HG03558 (cell line): ENCODE results near the gene GRK2.
"Not testable (repeated sequence)": the region's sequence is repeated elsewhere in the genome, so short reads cannot be mapped to it uniquely, and the experiment has no call there.

Experiments
- ATAC-seq: cut with Tn5 transposase; IDR thresholded peaks from one replicate; pipeline ENCODE4 v1.9.1; 2021; ENCODE audit warnings: moderate number of reproducible peaks; ENCODE audit not compliant: unreplicated experiment; ENCODE audit errors: extremely low read depth

Gene GRK2

GRCh38 chr11:67310246-67311050, 44.2 kb downstream of the GRK2 start:
- no peak for ATAC-seq

DNA sequence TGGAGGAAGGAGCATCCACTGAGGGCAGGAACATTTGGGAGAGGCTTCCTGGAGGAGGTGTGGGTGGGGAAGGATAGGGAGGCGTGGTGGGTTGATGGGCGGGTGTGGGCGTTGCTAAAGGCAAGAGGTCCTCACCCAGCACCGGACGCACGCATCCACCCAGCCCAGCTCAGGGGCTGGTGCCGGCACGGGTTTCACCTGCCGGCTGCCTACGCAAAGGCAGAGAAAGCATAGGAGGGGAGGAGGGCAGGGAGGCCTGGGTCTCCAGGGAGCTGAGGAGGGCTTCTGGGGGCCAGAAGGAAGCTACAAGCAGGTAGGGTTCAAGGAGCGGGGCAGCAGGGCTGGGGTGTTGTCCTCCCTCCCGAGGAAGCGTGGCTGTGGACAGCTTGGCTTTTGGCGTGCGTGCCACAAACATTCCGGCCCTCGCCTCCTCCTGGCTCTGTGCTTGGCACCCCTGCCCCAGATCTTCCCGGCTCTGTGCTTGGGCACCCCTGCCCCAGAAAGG, 44.8 kb downstream of the GRK2 start:
- no peak for ATAC-seq

- no peak for ATAC-seq
Observed at GRCh38 chr11:67311556-67312082, 45.3 kb downstream of the GRK2 start.

DNA sequence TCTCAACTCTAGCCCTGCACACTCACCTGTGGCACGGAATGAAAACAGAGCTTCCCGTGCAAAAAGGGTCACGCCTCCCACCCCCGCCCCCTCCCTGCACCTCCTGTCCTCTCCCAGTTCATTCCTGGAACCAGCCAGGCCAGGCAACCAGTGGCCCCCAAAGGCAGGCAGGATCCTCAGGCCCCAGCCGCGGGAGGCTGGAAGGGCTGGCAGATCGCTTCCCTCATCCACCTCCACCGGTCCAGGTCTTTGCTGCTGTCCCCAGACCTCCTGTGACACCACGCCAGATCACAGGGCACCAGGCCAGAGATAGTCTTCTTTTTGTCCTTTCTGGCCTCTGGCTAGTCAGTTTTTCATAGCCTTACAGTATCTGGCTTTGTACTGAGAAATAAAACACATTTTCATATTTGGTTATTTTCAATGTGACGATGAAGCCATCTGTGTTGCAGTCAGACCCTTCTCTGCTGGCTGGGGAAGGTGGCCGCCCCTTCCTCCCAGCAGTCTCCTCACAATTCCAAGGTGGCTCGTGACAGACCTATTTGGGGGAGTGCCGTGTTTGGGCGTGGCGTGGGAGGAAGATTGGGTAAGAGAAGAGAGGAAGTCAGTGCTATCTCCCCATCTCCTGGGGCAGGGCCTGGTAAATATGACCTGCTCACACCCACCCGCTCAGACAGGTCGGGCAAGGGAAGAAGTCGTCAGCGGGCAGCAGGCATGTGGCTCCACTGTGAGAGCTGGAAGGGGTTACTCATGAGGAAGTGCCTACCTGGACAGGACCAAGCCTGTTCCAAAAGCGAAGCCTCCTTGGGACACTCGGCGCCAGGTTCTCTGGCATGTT, 46.1 kb downstream of the GRK2 start:
- ATAC-seq, result no peak

GRCh38 chr11:67313125-67313890, 47.0 kb downstream of the GRK2 start:
- no peak for ATAC-seq

DNA sequence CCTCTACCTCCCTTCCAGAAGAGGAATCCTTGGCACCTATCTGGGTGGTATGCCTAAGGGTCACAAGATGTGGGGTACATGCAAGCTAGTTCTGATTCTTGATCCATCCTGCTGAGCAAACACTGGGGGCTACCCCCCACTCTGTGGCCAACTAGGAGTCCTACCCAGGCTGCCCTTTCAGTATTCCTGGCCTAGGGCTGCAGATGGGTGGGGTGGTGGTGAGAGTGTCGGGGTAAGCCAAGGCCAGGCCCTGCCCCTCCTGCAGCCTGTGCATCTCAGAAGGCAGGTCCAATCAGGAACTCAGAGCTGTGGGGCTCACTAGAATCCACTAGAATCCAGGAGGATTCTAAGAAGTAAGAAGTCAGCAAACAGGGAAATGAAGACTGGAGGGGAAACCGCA, 47.9 kb downstream of the GRK2 start:
- no peak for ATAC-seq

DNA sequence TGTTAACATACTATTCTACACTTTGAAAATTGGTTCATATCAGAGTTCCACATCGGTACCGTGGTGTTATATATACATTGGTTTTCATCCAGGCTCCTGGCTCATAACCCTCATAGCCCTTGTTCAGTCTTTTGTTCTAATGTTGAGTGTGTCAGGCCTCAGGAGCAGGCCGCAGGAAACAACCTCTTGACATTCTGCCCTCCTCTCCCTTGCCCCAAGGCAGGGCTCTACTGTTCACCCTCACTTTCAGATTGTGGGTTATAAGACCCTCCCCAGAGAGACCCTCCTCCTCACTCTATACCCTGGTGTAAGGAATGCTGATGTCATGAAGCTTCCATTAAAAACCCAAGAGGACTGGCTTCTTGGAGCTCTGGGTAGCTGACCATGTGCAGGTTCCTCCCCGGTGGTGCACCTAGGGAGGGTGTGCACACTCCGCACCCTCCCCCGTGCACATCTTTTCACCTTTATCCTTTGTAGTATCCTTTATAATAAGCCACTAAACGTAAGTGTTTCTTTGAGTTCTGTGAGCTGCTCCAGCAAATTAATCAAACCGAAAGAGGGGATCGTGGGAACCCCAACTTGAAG, 49.1 kb downstream of the GRK2 start:
- ATAC-seq, result no peak

DNA sequence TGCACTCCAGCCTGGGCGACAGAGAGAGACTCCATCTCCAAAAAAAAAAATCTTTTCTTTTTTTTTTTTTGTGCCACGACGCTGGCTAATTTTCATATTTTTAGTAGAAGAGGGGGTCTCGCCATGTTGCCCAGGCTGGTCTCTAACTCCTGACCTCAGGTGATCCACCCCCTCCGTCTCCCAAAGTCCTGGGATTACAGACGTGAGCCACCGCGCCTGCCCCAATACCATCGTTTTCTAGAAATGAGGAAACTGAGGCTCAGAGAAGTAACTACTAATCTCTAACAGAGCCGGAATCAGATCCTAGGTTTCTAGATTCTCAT, 50.6 kb downstream of the GRK2 start:
- ATAC-seq, result no peak

DNA sequence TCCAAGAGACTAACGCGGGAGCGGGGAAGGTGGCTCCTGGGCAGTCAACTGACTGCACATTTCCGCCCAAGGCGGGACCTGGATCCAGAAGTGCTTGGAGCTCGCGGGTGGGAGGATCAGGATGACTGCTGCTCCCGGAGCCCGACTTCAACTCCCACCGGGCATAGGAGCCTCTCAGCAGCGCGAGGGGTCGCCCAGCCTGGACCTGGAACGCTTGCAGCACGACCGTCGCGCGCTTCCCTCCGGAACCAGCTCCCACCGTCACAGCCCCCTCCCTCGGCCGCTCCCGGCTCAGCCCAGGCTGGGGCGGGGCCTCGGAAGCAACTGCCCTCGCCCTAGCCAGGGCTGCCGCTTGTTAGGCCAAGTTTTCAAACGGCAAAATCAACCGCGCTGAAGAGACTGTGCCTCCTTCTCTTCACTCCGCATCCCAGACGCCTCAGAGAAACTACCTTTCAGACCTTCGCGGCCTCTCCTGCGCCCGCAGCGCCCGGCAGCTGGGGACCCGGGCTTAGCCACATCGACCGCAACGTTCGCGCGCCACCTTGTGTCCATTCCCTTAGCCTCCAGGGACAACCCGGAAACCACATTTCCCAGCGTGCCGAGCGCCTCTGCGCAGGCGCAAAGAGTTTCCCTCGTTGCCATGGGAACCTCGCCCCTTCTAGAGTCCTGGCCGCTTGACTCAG, 51.1 kb downstream of the GRK2 start:
- peak; percentile 62 for ATAC-seq

- ATAC-seq, result no peak
Observed at GRCh38 chr11:67317888-67318555, 51.7 kb downstream of the GRK2 start.

DNA sequence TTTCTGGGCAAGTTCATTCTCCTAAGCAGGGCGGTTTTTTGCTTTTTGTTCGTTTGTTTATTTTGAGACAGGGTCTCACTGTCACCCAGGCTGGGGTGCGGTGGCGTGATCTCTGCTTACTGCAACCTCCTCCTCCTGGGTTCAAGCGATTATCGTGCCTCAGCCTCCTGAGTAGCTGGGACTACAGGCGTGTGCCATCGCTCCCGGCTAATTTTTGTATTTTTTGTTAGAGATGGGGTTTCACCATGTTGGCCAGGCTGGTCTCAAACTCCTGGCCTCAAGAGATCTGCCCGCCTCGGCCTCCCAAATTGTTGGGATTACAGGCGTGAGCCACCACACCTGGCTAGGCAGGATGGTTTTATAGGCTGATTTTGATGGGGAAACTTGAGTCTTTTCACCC, 52.6 kb downstream of the GRK2 start:
- not testable (repeated sequence) for ATAC-seq

GRCh38 chr11:67320011-67320410, 53.7 kb downstream of the GRK2 start:
- no peak for ATAC-seq

DNA sequence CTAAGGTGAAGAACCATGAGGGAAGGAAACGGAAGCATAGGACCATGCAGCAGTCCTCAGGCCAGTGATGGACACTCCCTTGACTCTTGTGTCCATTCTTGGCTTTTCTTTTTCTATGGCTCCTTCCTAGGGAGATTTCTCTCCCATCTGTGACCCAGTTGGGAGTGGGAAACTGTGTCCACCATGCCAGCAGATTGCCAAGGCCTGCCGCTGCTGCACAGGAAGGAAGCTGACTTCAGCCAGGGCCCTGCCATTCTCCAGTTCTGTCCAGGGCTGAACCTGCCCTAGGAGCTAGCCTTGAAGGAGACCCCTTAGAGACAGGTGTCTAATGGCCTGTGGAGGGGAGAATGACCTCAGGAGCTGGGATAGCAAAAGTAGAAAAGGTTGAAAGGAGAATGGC, 54.4 kb downstream of the GRK2 start:
- ATAC-seq, result no peak

- ATAC-seq, result no peak
Observed at GRCh38 chr11:67321313-67321871, 55.1 kb downstream of the GRK2 start.

DNA sequence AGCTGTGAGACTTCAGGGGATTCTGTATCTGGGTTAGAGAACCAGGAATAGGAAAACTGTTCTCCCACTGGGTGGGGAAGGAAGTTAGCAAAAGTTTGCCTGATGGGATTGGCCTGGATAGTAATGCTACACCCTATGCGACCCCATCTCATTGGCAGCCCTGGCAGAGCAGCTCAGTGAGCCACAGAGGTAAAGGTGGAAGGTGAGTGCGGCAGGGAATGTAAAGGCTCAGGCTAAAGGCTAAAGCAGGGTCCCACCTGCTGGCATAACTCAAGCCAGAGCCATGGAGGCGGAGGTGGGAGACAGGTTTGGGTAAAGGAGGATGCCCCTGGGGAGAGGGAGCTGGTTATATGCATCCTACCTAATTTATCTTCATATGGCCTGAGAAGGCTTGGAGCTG, 55.8 kb downstream of the GRK2 start:
- ATAC-seq, result no peak

- ATAC-seq, result no peak
Observed at GRCh38 chr11:67323526-67323925, 57.3 kb downstream of the GRK2 start.

DNA sequence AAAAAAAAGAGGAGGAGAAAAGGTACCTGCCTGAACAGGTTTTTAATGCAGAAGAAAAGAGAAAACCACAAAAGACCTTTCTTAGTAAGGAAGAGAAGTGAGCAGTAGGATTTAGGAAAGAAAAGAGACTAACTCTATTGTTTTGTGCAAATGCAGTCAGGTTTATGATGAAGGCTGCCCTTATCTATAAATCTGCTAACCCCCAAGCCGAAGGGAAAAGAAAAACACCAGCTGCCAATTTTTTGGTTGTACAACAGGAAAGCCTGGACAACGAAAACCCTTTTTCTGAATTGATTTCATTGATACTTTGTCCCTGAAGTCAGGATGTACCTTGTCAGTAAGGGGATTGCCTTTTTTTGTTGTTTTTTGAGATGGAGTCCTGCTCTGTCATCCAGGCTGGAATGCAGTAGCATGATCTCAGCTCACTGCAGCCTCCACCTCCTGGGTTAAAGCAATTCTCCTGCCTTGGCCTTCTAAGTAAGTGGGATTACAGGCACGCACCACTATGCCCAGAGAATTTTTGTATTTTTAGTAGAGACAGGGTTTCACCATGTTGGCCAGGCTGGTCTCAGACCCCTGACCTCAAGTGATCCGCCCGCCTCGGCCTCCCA, 65.9 kb downstream of the GRK2 start:
- ATAC-seq, result no peak
